Measurements from ENCODE around the gene PITPNB.

Gene PITPNB

GRCh38 chr22:27919222-27919941 is at the start of gene PITPNB:
TSS of gene PITPNB (minus strand) at chr22:27919256. CDS start at chr22:27919191, 65 bp downstream.
- DNase-seq, result peak; percentile 99

DNA sequence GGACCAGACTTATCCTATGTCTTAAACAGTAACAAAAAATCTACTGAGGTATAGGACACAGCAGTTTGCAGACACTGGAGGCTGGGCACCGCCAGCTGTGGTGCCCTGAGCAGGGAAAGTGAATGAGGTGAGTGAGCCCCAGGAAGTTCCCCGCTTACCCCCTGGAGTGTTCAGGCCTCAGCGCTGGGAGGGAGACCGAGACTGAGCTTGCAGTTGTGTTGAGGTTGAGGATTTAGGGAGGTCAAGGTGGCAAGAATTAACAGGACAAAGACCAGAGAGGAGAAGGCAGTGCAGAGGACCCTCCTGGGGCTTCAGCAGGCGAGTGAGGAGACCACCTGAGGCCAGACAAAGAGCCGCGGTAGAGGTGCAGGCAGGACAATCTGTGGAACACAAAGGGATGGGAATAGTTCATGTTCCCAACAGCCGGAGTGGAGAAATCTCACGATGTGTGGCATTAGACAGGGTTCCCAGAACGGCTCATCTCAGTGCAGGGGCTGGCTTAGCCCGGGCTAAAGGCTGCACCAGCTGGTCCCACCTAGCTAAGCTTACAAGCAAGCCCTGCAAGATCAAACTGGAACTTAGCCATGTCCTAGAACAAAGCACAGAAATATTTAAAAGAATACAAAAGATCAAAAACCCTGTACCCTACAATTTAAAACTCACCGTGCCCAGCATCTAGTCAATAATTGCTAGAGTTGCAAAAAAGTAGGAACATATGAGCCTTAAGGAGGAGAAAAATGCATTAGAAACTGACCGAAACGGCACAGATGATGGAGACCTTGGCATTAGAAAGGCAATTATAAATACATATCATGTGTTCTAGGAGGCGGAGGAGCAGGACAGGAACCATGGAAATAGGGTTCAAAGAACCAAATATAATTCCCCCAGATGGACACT is 47.4 kb upstream of the PITPNB start:
- no peak for DNase-seq

DNA sequence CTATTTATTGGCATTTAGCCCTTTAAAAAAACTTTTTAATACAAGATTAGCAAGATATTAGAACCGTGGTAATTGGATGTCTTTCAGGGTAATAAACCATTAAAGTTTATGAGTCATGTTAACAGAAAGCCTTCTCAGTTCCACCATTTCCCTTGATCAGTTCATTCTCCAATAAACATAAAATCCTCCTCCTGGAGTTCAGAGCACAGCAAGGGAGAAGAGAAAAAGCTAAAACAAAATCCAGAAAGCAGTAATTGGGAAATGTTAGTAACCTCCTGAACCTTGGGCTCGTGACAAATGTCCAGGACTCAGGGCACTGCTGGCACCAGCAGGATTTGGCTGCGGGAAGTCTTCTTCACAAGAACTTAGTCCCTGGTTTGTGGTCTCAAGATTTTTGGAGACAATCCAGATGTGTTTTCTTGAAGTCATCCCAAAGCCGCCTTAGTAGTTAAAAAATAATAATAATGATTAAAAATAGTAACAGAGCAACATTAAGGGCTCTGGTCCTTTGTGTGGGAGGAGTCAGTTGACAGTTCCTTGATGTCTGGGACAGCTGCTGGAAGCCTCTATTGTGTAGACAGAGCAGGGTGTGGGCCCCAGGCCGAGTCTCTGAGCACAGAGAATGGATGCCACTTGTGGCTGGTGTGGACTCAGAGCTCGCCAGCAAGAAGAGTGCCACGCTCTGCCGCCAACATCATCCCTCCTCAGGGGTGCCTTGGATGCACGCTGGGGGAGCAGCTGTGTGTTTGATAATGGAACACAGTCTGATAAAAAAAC is 43.4 kb upstream of the PITPNB start:
- no peak for DNase-seq

- DNase-seq, result no peak
Measured at GRCh38 chr22:27961680-27962079, 42.6 kb upstream of the PITPNB start.

- DNase-seq, result no peak
Measured at GRCh38 chr22:27961182-27961581, 42.1 kb upstream of the PITPNB start.

DNA sequence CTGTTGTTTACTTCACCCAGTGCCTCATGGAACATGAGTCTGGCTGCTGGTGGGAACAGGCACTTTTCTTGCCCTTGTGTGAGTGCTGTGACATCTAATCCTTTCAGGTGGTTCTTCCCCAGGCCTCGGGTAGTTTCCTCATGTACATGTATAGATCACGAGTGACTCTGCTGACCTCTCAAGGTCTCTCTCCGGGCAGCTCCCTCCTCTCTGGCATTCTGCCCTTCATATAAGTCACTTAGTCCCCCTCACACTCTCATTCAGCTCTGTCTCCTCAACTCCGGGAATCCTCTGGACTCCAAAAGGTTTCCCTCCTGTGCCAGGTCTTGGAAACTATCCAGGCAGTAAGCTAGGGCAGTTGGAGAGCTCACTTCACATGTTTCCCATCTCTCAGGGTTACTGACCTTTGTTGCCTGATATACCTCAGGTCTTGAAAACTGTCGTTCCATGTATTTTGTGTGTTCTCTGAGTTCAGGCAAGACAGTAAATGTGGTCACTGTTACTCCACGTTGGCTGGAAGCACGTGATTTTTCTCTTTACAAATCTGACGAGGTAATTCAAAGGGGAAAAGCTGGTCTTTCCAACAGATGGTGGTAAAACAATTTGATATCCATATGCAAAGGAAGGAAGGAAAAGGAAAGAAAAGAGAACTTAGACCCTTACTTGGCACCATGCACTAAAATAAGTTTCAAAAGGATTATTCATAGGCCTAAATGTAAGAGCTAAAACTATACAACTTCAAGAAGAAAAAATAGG is 40.5 kb upstream of the PITPNB start:
- no peak for DNase-seq

GRCh38 chr22:27952779-27953178 is 33.7 kb upstream of the PITPNB start:
- DNase-seq, result no peak

DNA sequence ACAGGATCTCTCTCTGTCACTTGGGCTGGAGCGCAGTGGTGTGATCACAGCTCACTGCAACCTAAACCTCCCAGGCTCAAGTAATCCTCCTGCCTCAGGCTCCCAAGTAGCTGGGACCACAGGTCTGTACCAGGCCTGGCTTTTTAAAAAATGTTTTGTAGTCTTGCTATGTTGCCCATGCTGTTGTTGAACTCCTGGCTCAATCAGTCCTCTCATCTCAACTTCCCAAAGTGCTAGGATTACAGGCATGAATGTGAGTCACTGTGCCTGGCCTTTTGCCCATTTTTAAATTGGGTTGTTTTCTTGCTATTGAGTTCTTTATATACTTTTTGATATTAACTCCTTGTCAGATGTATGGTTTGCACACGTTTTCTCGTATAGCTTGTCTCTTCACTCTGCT is 33.0 kb upstream of the PITPNB start:
- DNase-seq, result no peak

DNA sequence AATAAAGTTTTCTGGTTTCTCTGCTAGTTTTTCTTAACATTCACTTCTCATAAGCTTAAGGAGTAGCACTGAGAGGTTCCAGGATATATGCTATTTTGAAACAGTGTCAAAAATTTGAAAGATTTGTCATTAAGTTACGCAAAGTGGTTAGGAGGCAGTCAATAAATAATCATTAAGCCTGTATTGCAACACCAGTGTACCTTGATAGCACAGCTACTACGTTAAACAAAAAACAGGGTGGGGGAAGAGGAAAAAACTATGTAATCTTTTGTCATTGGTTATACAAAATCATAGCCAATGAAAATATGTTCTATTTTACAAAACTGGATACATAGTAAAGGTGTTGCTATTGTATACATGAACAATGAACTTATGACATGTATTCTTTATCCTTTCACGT is 30.4 kb upstream of the PITPNB start:
- DNase-seq, result no peak

- DNase-seq, result no peak
Measured at GRCh38 chr22:27948569-27948968, 29.5 kb upstream of the PITPNB start.

- DNase-seq, result no peak
Measured at GRCh38 chr22:27947448-27947847, 28.4 kb upstream of the PITPNB start.

DNA sequence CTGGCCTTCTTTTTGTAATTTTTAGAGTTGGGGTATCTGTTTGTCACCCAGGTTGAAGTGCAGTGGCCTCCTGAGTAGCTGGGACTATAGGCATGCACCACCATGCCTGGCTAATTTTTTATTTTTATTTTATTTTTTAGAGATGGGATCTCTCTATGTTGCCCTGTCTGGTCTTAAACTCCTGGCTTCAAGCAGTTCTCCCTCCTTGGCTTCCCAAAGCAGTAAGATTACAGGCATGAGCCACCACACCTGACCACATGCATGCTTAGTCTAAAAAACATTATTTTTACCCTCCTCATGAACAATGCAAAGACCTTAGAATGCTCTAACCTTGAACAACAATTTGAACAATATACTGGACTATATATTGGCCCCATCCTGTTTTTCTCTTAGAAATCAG is 22.1 kb upstream of the PITPNB start:
- no peak for DNase-seq

GRCh38 chr22:27937453-27937852 is 18.4 kb upstream of the PITPNB start:
- DNase-seq, result no peak

DNA sequence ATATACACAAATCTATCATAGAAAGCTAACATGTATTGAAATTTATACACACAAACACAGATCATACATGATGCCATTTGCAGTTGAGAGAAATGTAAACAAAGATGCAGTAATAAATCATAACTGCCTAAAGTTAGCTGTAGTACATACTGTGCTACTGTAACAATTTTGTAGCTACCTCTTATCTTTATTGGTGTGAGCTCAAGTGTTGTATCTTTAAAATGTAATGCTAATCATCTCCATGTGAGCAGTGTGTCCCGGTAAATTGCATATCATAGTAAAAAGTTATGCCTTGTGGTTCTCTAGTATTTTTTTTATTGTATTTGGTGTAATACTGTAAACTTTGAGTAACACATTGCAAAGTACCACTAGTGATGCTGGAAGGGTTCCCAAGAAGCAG is 16.8 kb upstream of the PITPNB start:
- no peak for DNase-seq

GRCh38 chr22:27934069-27934468 is 15.0 kb upstream of the PITPNB start:
- DNase-seq, result no peak

DNA sequence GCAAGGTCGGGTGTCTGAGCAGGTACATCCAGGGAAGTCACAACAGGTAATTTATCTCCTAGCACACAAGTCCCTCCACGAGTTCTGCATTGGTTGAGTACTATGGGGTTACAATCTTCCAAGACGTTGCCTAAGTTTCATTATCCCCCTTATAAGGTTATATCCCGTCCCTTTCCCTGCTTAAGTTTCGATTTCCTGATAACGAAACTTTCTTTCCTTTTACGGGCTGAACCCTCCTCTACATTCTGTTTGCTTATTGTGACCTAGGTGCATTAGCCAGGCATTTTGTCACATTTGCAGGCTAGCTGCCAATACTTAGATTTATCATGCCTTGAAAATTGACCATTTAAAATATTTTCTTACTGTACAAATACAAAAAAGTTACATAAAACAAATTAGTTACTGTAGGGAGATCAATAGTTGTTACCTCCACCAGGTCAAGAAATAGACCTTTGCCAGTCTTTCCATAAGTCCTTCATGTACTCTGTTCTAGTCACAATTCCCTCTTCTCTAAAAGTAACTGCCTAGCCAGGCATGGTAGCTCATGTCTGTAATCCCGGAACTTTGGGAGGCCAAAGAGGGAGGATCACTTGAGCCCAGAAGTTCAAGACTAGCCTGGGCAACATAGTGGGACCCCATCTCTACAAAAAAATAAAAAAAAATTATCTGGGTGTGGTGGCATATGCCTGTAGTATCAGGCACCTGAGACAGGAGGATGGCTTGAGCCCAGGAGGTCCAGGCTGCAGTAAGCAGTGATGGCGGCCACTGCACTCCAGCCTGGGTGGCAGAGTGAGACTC is 14.3 kb upstream of the PITPNB start:
- no peak for DNase-seq

DNA sequence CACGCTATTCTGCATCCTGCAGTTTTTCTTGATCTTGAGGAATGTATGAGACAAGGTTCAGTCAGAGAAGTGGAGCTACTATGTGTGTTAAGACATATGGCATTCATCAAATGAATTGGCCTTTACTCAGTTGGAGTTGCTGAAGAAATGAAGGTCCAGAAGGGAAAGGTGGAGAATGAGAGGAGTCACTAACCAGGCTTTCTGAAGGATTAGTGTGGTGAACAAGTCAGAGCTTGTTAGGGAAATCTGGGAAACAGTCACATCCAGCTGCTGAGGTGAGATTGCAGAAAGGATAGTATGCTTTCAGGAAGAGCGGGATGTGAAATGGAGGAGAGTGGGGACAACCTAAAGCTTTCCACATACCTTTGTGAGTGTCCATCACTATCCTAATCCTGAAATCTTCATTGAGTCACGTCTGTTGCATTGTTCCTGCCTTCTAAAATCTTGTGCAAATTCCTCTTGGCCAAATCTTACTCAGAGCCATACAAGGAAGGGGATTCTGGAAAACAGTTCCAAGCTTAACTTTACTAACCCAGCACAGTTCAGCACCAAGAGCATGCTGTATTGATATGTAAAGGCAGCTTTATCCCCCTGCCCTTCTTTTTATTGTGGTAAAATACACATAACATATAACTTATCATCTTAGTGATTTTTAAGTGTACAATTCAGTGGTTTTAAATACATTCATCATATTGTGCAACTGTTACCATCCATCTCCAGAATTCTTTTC is 11.4 kb upstream of the PITPNB start:
- DNase-seq, result no peak

- no peak for DNase-seq
Measured at GRCh38 chr22:27927608-27928007, 8.6 kb upstream of the PITPNB start.

DNA sequence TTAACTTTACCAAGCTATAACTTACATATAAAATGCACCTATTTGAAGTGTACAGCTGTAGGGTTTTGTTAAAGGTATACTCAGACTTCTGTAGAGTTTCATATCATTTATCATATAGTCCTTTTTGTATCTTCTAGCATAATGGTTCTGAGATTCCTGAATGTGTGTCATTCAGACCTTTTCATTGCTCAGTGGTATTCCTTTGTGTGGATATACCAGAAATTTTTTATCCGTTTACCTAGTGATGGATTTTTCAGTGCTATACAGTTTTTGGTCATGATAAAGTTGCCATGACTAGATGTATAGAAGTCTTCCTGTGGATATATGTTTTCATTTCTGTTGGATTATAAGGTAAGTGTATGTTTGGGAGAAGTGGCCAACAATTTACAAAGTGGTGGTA is 6.3 kb upstream of the PITPNB start:
- no peak for DNase-seq

- DNase-seq, result no peak
Measured at GRCh38 chr22:27919942-27920755, 1.1 kb upstream of the PITPNB start.
